ENCODE measurements around the gene FFAR3. TPM values are rescaled to one million over a fixed set of nuclear protein-coding genes. Genes with fewer than 3 reads are reported as not detected.

The FFAR3 gene
- total and polyA plus RNA-seq, 2 of the 13 experiments (the other 11 are each of a cell fraction or from before 2014, with no cell fraction given) = not detected

DNA sequence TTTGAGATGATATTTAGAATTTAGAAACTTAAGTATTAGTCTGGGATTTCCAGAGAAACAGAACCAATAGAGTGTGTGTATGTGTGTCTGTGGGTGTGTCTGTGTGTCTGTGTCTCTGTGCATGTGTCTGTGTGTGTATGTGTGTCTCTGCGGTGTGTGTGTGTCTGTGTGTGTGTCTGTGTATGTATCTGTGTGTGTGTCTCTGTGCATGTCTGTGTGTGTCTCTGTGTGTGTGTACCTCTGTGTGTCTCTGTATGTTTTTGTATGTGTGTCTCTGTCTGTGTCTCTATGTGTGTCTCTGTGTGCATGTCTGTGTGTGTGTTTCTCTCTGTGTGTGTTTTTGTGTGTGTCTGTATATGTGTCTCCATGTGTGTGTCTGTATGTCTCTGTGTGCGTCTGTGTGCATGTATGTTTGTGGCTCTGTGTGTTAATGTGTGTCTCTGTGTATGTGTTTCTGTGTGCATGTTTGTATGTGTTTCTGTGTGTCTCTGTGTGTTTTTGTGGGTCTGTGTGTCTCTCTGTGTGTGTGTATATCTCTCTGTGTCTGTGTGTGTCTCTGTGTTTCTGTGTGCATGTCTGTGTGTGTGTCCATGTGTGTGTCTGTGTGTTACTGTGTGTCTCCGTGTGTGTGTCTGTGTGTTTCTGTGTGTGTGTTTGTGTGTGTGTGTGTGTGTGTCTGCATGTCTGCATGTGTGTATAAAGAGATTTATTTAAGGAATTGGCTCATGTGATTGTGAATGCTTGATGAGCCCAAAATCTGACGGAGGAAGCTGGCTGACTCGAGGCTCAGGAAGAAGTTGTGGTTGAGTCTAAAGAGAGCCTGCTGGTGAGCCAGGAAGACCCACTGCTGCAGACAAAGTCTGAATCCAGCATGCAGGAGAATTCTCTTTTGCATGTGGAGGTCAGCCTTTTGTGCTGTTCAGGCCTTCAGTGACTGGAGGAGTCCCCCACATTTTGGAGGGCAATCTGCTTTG is 34.8 kb downstream of the FFAR3 start (continued):
- TF ChIP-seq TCF7L2 (IDR thresholded peaks at IDR 0.05; ENCODE audit: low read depth, low read length) (no peak), PCBP2 (optimal IDR thresholded peaks at IDR 0.05; ENCODE audit: low read depth, low read length, poor library complexity, severe bottlenecking) (no peak), MED1 (CRISPR knock-in tag; IDR thresholded peaks at IDR 0.05) (no peak), ZNF780A (CRISPR knock-in tag; IDR thresholded peaks at IDR 0.05) (no peak), ZNF383 (CRISPR knock-in tag; IDR thresholded peaks at IDR 0.05; ENCODE audit: borderline replicate concordance) (no peak), HDAC1 (CRISPR knock-in tag; IDR thresholded peaks at IDR 0.05) (no peak), ATM (IDR thresholded peaks at IDR 0.05; ENCODE audit: borderline replicate concordance) (0 out of 2 replicates have a peak, but pooled peaks have one; percentile 34), CCAR2 (optimal IDR thresholded peaks at IDR 0.05; ENCODE audit: low read depth, low read length) (no peak), KLF16 (CRISPR knock-in tag; IDR thresholded peaks at IDR 0.05) (no peak), LCORL (IDR thresholded peaks at IDR 0.05) (0 out of 2 replicates have a peak, but pooled peaks have one; percentile 23), LCORL (CRISPR knock-in tag; IDR thresholded peaks at IDR 0.05) (no peak), FOXA1 (IDR thresholded peaks at IDR 0.05) (0 out of 2 replicates have a peak, but pooled peaks have one; percentile 4), FOXA1 (CRISPR knock-in tag; IDR thresholded peaks at IDR 0.05) (no peak), NCOR1 (IDR thresholded peaks at IDR 0.05; ENCODE audit: borderline replicate concordance, low read length) (no peak), NFYB (CRISPR knock-in tag; IDR thresholded peaks at IDR 0.05) (no peak)
- TF ChIP-seq, protein P1, sequence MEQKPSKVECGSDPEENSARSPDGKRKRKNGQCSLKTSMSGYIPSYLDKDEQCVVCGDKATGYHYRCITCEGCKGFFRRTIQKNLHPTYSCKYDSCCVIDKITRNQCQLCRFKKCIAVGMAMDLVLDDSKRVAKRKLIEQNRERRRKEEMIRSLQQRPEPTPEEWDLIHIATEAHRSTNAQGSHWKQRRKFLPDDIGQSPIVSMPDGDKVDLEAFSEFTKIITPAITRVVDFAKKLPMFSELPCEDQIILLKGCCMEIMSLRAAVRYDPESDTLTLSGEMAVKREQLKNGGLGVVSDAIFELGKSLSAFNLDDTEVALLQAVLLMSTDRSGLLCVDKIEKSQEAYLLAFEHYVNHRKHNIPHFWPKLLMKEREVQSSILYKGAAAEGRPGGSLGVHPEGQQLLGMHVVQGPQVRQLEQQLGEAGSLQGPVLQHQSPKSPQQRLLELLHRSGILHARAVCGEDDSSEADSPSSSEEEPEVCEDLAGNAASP (CRISPR knock-in tag; IDR thresholded peaks at IDR 0.05; ENCODE audit: borderline replicate concordance) = no peak
